ENCODE data around the gene ATP2A3.

Gene ATP2A3

GRCh38 chr17:3916825-3917224, 47.4 kb downstream of the ATP2A3 start:
- no peak for TF ChIP-seq CTCF (IDR thresholded peaks at IDR 0.05)
- H3K36me3 ChIP-seq (ENCODE audit: control insufficient read depth, insufficient read depth, low read length) = no peaks in the 10 kb centered on the region
- no peaks in the 10 kb centered on the region for H3K27me3 ChIP-seq (ENCODE audit: control insufficient read depth, insufficient read depth, low read length)
- no peaks in the 10 kb centered on the region for H3K79me2 ChIP-seq
- peak overlapping the region; percentile 42 for H3K27ac ChIP-seq
- H3K9ac ChIP-seq = no peak overlapping the region
- H3K9me3 ChIP-seq (ENCODE audit: control insufficient read depth, low read length) = no peaks in the 10 kb centered on the region
- no peak overlapping the region for H3K4me2 ChIP-seq (ENCODE audit: low read length)
- H3K4me3 ChIP-seq (ENCODE audit: low read depth, low read length) = no peak overlapping the region
- H2AFZ ChIP-seq = no peak overlapping the region
- H3K4me1 ChIP-seq = peaks cover 7% of the 10 kb centered on the region

GRCh38 chr17:3915995-3916696, 48.1 kb downstream of the ATP2A3 start, which contains the start of gene P2RX1:
P2RX1 (minus strand) TSS chr17:3916465; CDS start chr17:3916225, 240 bp downstream.
- Histone ChIP-seq H3K9me3 (ENCODE audit: control insufficient read depth, low read length) (no peaks in the 10 kb centered on the region), H3K4me1 (peaks cover 7% of the 10 kb centered on the region), H3K79me2 (no peaks in the 10 kb centered on the region), H3K27ac (peak within 1 kb of the TSS; percentile 42), H3K27me3 (ENCODE audit: control insufficient read depth, insufficient read depth, low read length) (no peaks in the 10 kb centered on the region), H3K4me3 (ENCODE audit: low read depth, low read length) (no peak within 1 kb of the TSS), H3K4me2 (ENCODE audit: low read length) (no peak within 1 kb of the TSS), H2AFZ (peak within 1 kb of the TSS; percentile 64), H3K9ac (no peak within 1 kb of the TSS), H3K36me3 (ENCODE audit: control insufficient read depth, insufficient read depth, low read length) (no peaks in the 10 kb centered on the region)
- no peak for TF ChIP-seq CTCF (IDR thresholded peaks at IDR 0.05)

DNA sequence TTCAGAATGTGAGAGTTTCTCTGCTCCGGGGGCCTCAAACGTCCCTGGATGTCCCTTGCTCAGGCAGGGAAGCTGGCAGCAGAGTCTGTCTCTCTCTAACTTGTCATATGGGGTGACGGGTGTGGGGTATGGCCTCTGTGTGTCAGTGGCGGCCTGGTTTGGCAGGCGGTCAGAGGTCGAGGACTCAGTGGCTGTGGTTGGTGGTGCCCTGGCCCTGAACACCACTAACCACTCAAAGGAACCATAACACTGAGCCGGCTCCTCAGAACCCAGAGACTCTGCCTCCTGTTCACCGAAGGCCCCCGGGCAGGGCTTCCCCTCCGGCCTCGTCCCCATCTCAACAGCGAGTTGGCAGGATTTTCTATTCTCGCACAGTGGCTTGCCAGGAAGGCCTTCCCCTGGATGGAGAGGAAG, 48.6 kb downstream of the ATP2A3 start:
- no peak for TF ChIP-seq CTCF (IDR thresholded peaks at IDR 0.05)
- H3K27ac ChIP-seq = no peak overlapping the region
- H3K27me3 ChIP-seq (ENCODE audit: control insufficient read depth, insufficient read depth, low read length) = no peaks in the 10 kb centered on the region
- H3K36me3 ChIP-seq (ENCODE audit: control insufficient read depth, insufficient read depth, low read length) = no peaks in the 10 kb centered on the region
- no peak overlapping the region for H3K4me3 ChIP-seq (ENCODE audit: low read depth, low read length)
- H3K9ac ChIP-seq = no peak overlapping the region
- H3K9me3 ChIP-seq (ENCODE audit: control insufficient read depth, low read length) = no peaks in the 10 kb centered on the region
- H3K4me1 ChIP-seq = peaks cover 7% of the 10 kb centered on the region
- no peak overlapping the region for H2AFZ ChIP-seq
- no peaks in the 10 kb centered on the region for H3K79me2 ChIP-seq
- no peak overlapping the region for H3K4me2 ChIP-seq (ENCODE audit: low read length)

DNA sequence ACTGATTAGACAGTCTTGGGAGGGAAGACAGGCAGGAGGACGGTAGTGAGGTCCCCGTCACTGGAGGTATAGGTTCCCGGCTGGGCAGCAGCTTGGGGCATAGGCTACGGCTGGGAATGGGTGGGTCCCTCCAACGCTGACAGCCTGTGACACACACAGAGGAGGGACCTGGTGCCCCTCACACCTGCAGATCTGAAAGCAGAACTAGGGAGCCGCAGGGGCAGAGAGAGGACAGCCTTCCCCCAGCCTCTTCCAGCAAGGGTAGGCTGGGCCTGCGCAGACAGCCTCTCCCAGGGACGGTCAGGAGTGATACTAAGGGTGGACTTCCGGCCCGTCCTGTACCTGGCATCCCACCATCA, 49.9 kb downstream of the ATP2A3 start:
- H3K36me3 ChIP-seq (ENCODE audit: control insufficient read depth, insufficient read depth, low read length) = no peaks in the 10 kb centered on the region
- no peaks in the 10 kb centered on the region for H3K79me2 ChIP-seq
- H2AFZ ChIP-seq = no peak overlapping the region
- H3K4me3 ChIP-seq (ENCODE audit: low read depth, low read length) = no peak overlapping the region
- H3K4me1 ChIP-seq = peaks cover 7% of the 10 kb centered on the region
- H3K27ac ChIP-seq = no peak overlapping the region
- no peak for TF ChIP-seq CTCF (IDR thresholded peaks at IDR 0.05)
- H3K4me2 ChIP-seq (ENCODE audit: low read length) = no peak overlapping the region
- no peaks in the 10 kb centered on the region for H3K27me3 ChIP-seq (ENCODE audit: control insufficient read depth, insufficient read depth, low read length)
- no peaks in the 10 kb centered on the region for H3K9me3 ChIP-seq (ENCODE audit: control insufficient read depth, low read length)
- no peak overlapping the region for H3K9ac ChIP-seq

Measured in parathyroid adenoma (tissue), 2 donors.